IMR-90 (cell line): ENCODE measurements around the gene WDR70. TPM values are rescaled to one million over a fixed set of nuclear protein-coding genes. Genes with fewer than 3 reads are reported as not detected.
A peak's percentile ranks its signal among the peaks of the same experiment; 100 is the strongest.

Source experiments
- ATAC-seq: fragments of 200-7000 bp; cut with Tn5 transposase; 2 replicates; pipeline ENCODE4 v1.9.1; 2020; ENCODE audit warnings: low read depth, mild to moderate bottlenecking, moderate library complexity
- BruUV-seq: library from RNA; stranded (reverse); fragments of 400-500 nt; replicated peaks from 2 replicates; lab custom pipeline; 2021; lab: Mats Ljungman, UMichigan
- CTCF ChIA-PET: fragments of 300-600 bp; formaldehyde crosslinking; extraction: SDS; loops from one replicate; lab custom pipeline; 2021; ENCODE audit warnings: antibody characterized with exemption; lab: Yijun Ruan, JAX
- POLR2A ChIA-PET: fragments of 300-600 bp; sonication (Branson Sonifier 250); formaldehyde crosslinking; loops from one replicate; lab custom pipeline; 2022; ENCODE audit warnings: antibody characterized with exemption; ENCODE audit not compliant: unreplicated experiment; lab: Charles Lee
- DNase-seq: peaks from one replicate; pipeline ENCODE4 v3.0.0; 2013
- H2AFZ ChIP-seq: replicated peaks from 2 replicates; pipeline ENCODE3; 2013; ENCODE audit warnings: low read length, mild to moderate bottlenecking; ENCODE audit not compliant: poor library complexity
- H2AK5ac ChIP-seq: 2 replicates; pipeline ENCODE4 v1.6.1; 2013; ENCODE audit warnings: low read depth, low read length, inconsistent platforms
- H2AK9ac ChIP-seq: replicated peaks from 2 replicates; pipeline ENCODE3; 2013; ENCODE audit warnings: mild to moderate bottlenecking, low read depth, low read length, moderate library complexity; ENCODE audit not compliant: poor library complexity
- H2BK120ac ChIP-seq: 2 replicates; pipeline ENCODE4 v1.6.1; 2013; ENCODE audit warnings: low read depth, low read length, inconsistent platforms
- H2BK15ac ChIP-seq: 3 replicates; pipeline ENCODE4 v1.6.1; 2013; ENCODE audit warnings: low read depth, low read length, inconsistent platforms
- H2BK20ac ChIP-seq: 2 replicates; pipeline ENCODE4 v1.6.1; 2013; ENCODE audit warnings: low read depth, mild to moderate bottlenecking, inconsistent platforms, low read length, moderate library complexity
- H2BK5ac ChIP-seq: 2 replicates; pipeline ENCODE4 v1.6.1; 2013; ENCODE audit warnings: mild to moderate bottlenecking, low read depth, low read length, inconsistent platforms; ENCODE audit not compliant: poor library complexity, severe bottlenecking
- H3K14ac ChIP-seq: replicated peaks from 2 replicates; pipeline ENCODE4 v1.6.1; 2013; ENCODE audit warnings: low read depth, low read length, inconsistent platforms
- H3K18ac ChIP-seq: 2 replicates; pipeline ENCODE4 v1.6.1; 2013; ENCODE audit warnings: low read depth, low read length, control low read depth
- H3K23ac ChIP-seq: 2 replicates; pipeline ENCODE4 v1.6.1; 2013; ENCODE audit warnings: low read depth, low read length, inconsistent platforms
- H3K27ac ChIP-seq: 2 replicates; pipeline ENCODE4 v1.5.1; 2013; ENCODE audit warnings: mild to moderate bottlenecking, control low read depth, low read length; ENCODE audit not compliant: insufficient read depth
- H3K27me3 ChIP-seq: 2 replicates; pipeline ENCODE4 v1.6.1; 2013; ENCODE audit warnings: low read length; ENCODE audit not compliant: control insufficient read depth, insufficient read depth
- H3K36me3 ChIP-seq: 2 replicates; pipeline ENCODE4 v1.6.1; 2013; ENCODE audit warnings: low read length, mixed read lengths; ENCODE audit not compliant: control insufficient read depth, insufficient read depth
- H3K4ac ChIP-seq: 2 replicates; pipeline ENCODE4 v1.6.1; 2013; ENCODE audit warnings: low read depth, low read length, inconsistent platforms
- H3K4me1 ChIP-seq: 2 replicates; pipeline ENCODE4 v1.6.1; 2013; ENCODE audit warnings: low read length, mixed read lengths; ENCODE audit not compliant: control insufficient read depth, insufficient read depth
- H3K4me2 ChIP-seq: 2 replicates; pipeline ENCODE4 v1.6.1; 2013; ENCODE audit warnings: low read depth, mild to moderate bottlenecking, control low read depth, low read length, moderate library complexity
- H3K4me3 ChIP-seq: 2 replicates; pipeline ENCODE4 v1.5.1; 2013; ENCODE audit warnings: low read depth, mild to moderate bottlenecking, control low read depth, low read length, moderate library complexity; ENCODE audit not compliant: insufficient read depth
- H3K56ac ChIP-seq: 2 replicates; pipeline ENCODE4 v1.6.1; 2013; ENCODE audit warnings: low read length, inconsistent platforms; ENCODE audit not compliant: insufficient read depth; ENCODE audit errors: extremely low read depth
- H3K79me1 ChIP-seq, 2 experiments: 2 replicates each; pipeline ENCODE4 v1.6.1; 2013; ENCODE audit warnings: low read length in 2 of 2, inconsistent platforms in 1 of 2, low read depth in 1 of 2
- H3K9ac ChIP-seq: 2 replicates; pipeline ENCODE4 v1.6.1; 2013; ENCODE audit warnings: low read depth, low read length, control low read depth
- H3K9me1 ChIP-seq: 2 replicates; pipeline ENCODE4 v1.6.1; 2013; ENCODE audit warnings: low read length, inconsistent platforms; ENCODE audit not compliant: insufficient read depth
- H3K9me3 ChIP-seq: 2 replicates; pipeline ENCODE4 v1.6.1; 2013; ENCODE audit warnings: low read length; ENCODE audit not compliant: control insufficient read depth, insufficient read depth
- H4K20me1 ChIP-seq: 2 replicates; pipeline ENCODE4 v1.6.1; 2013; ENCODE audit warnings: low read length, inconsistent platforms; ENCODE audit not compliant: insufficient read depth
- H4K5ac ChIP-seq: 2 replicates; pipeline ENCODE4 v1.6.1; 2013; ENCODE audit warnings: mild to moderate bottlenecking, low read depth, low read length, control low read depth
- H4K8ac ChIP-seq, 2 experiments: 2 replicates each; pipeline ENCODE4 v1.6.1; 2013; ENCODE audit warnings: low read depth in 2 of 2, low read length in 2 of 2, control low read depth in 1 of 2, inconsistent platforms in 1 of 2
- H4K91ac ChIP-seq: 2 replicates; pipeline ENCODE4 v1.6.1; 2013; ENCODE audit warnings: low read depth, low read length, inconsistent platforms; ENCODE audit not compliant: insufficient read depth
- BHLHE40 ChIP-seq: fragments of 150-350 bp; IDR thresholded peaks from 2 replicates; pipeline ENCODE4 v1.6.1; 2016; ENCODE audit warnings: mild to moderate bottlenecking, low read depth, low read length
- CEBPB ChIP-seq: IDR thresholded peaks from 2 replicates; pipeline ENCODE4 v1.6.1; 2012; ENCODE audit warnings: low read depth, low read length, improper control_type of control experiment
- CHD1 ChIP-seq: IDR thresholded peaks from 2 replicates; pipeline ENCODE4 v1.6.1; 2012; ENCODE audit warnings: low read depth, low read length, improper control_type of control experiment
- CTCF ChIP-seq: conservative IDR thresholded peaks from 2 replicates; pipeline ENCODE4 v1.5.1; 2012; ENCODE audit warnings: mild to moderate bottlenecking, low read depth, low read length, improper control_type of control experiment
- ELK1 ChIP-seq: fragments of 150-350 bp; IDR thresholded peaks from 2 replicates; pipeline ENCODE4 v1.6.1; 2016; ENCODE audit warnings: low read depth, mild to moderate bottlenecking, low read length, moderate library complexity, borderline replicate concordance
- FOS ChIP-seq: fragments of 150-350 bp; IDR thresholded peaks from 2 replicates; pipeline ENCODE4 v1.6.1; 2016; ENCODE audit warnings: low read depth, low read length
- MAFK ChIP-seq: IDR thresholded peaks from 2 replicates; pipeline ENCODE4 v1.6.1; 2012; ENCODE audit warnings: low read depth, low read length, improper control_type of control experiment
- MAZ ChIP-seq: IDR thresholded peaks from 2 replicates; pipeline ENCODE4 v1.6.1; 2012; ENCODE audit warnings: low read depth, mild to moderate bottlenecking, low read length, improper control_type of control experiment, moderate library complexity, borderline replicate concordance
- MXI1 ChIP-seq: IDR thresholded peaks from 2 replicates; pipeline ENCODE4 v1.6.1; 2012; ENCODE audit warnings: low read depth, mild to moderate bottlenecking, low read length, moderate library complexity, borderline replicate concordance
- NFE2L2 ChIP-seq: fragments of 150-350 bp; IDR thresholded peaks from 2 replicates; pipeline ENCODE4 v1.6.1; 2016; ENCODE audit warnings: low read depth, mild to moderate bottlenecking, low read length
- POLR2A ChIP-seq: IDR thresholded peaks from 2 replicates; pipeline ENCODE4 v1.6.1; 2012; ENCODE audit warnings: mild to moderate bottlenecking, low read depth, low read length
- RAD21 ChIP-seq: IDR thresholded peaks from 2 replicates; pipeline ENCODE4 v1.6.1; 2012; ENCODE audit warnings: low read length, improper control_type of control experiment
- RCOR1 ChIP-seq: IDR thresholded peaks from 2 replicates; pipeline ENCODE4 v1.6.1; 2012; ENCODE audit warnings: mild to moderate bottlenecking, low read length, improper control_type of control experiment; ENCODE audit not compliant: insufficient replicate concordance
- RFX5 ChIP-seq: IDR thresholded peaks from 2 replicates; pipeline ENCODE4 v1.8.0; 2012; ENCODE audit warnings: low read depth, mild to moderate bottlenecking, low read length, moderate library complexity
- SMC3 ChIP-seq: fragments of 150-350 bp; IDR thresholded peaks from 2 replicates; pipeline ENCODE4 v1.6.1; 2016; ENCODE audit warnings: low read depth, mild to moderate bottlenecking, antibody characterized with exemption, low read length, moderate library complexity
- USF2 ChIP-seq: fragments of 150-350 bp; IDR thresholded peaks from 2 replicates; pipeline ENCODE4 v1.6.1; 2017; ENCODE audit warnings: mild to moderate bottlenecking, antibody characterized with exemption, low read length, low read depth
- WGBS, 2 experiments: methylation state at CpG; one replicate each; pipeline versions ENCODE4 v1.1.5 to v1.1.7; 2013; ENCODE audit warnings: missing lambda C conversion rate in 2 of 2; ENCODE audit not compliant: insufficient read length in 1 of 2; ENCODE audit errors: extremely low coverage in 2 of 2; 5-methylcytosine and 5-hydroxymethylcytosine counted together
- dilution Hi-C: fragments of 300-500 bp; cut with HindIII; formaldehyde crosslinking; loops from one replicate; pipeline ENCODE4 v1.14.3; 2018; ENCODE audit warnings: low sequenced_read_pairs; ENCODE audit not compliant: unreplicated experiment
- in situ Hi-C: fragments of 300-500 bp; cut with MboI; formaldehyde crosslinking; loops from 3 replicates; pipeline ENCODE4 v1.14.3; 2019; ENCODE audit warnings: low sequenced_read_pairs, inconsistent platforms, mixed read lengths
- intact Hi-C: fragments of 100-400 bp; cut with micrococcal nuclease; formaldehyde crosslinking; loops from 2 replicates; pipeline ENCODE4 v1.10.0; 2022
- polyA plus RNA-seq, 3 experiments: library from polyadenylated mRNA; depleted of rRNA; stranded (reverse); fragments of >200 nt; gene quantifications; 2 replicates each; pipeline ENCODE4 v1.2.3, GENCODE V29; 2012; ENCODE audit warnings: low replicate concordance in 1 of 3
- total RNA-seq: library from RNA; depleted of rRNA; stranded (reverse); fragments of >200 nt; gene quantifications from 2 replicates; pipeline ENCODE4 v1.2.3, GENCODE V29; 2012

The WDR70 gene
- total and polyA plus RNA-seq, 2 of the 4 experiments (the other 2 are of a cell fraction) = 16.7 to 29.9 TPM

- Histone ChIP-seq H3K18ac (no peak overlapping the region), H4K8ac (no peak overlapping the region), H3K23ac (no peak overlapping the region), H2BK5ac (no peak overlapping the region), H3K36me3 (no peaks in the 10 kb centered on the region), H3K14ac (no peak overlapping the region), H4K91ac (no peak overlapping the region), H3K4me3 (no peak overlapping the region), H2AK5ac (no peak overlapping the region), H3K4me1 (no peaks in the 10 kb centered on the region), H3K4ac (no peak overlapping the region), H3K9ac (no peak overlapping the region), H3K9me3 (no peaks in the 10 kb centered on the region), H3K79me1 (no peaks in the 10 kb centered on the region; a peak in 1 of 4 replicates), H2AK9ac (no peak overlapping the region), H2BK20ac (no peak overlapping the region), H4K20me1 (no peaks in the 10 kb centered on the region; the same call in 1 of the 2 replicates), H2BK120ac (no peak overlapping the region), H2BK15ac (no peak overlapping the region), H3K9me1 (no peaks in the 10 kb centered on the region), H3K27me3 (no peaks in the 10 kb centered on the region), H3K56ac (no peak overlapping the region), H4K5ac (no peak overlapping the region), H3K27ac (no peak overlapping the region), H2AFZ (no peak overlapping the region), H3K4me2 (no peak overlapping the region)
- TF ChIP-seq BHLHE40 = no peak
- no peak for TF ChIP-seq MAFK
- TF ChIP-seq POLR2A = no peak
- no peak for TF ChIP-seq USF2
- no peak for TF ChIP-seq CEBPB
- TF ChIP-seq RAD21 = no peak
- no peak for TF ChIP-seq CTCF
- TF ChIP-seq SMC3 = no peak
- TF ChIP-seq CHD1 = no peak
- no peak for TF ChIP-seq MAZ
- TF ChIP-seq FOS = no peak
- TF ChIP-seq NFE2L2 = no peak
- TF ChIP-seq RFX5 = no peak
- TF ChIP-seq ELK1 = no peak
- TF ChIP-seq RCOR1 = no peak
- TF ChIP-seq MXI1 = no peak
- dilution Hi-C loops = no loop called here
- ATAC-seq (peak; percentile 78), DNase-seq (peak; percentile 84)
- in situ Hi-C loops = no loop called here
- no CpG with 5 or more reads among the region's 6 CpGs for WGBS, 2 experiments
- ChIA-PET POLR2A (no interaction called here), CTCF (no interaction called here)
- BruUV-seq = no TSS peak
- intact Hi-C loops = no loop called here
Observed at GRCh38 chr5:37448941-37449340, 69.8 kb downstream of the WDR70 start.
